Measurements from ENCODE around the gene ZNF304.

- TF ChIP-seq POLR2AphosphoS5 (IDR thresholded peaks at IDR 0.05; ENCODE audit: low read depth, low read length), result no peak
- TF ChIP-seq SIN3A (IDR thresholded peaks at IDR 0.05; ENCODE audit: borderline replicate concordance, insufficient read depth, low read length), result no peak
- TF ChIP-seq TAF1 (IDR thresholded peaks at IDR 0.05; ENCODE audit: borderline replicate concordance, insufficient read depth, low read length), result no peak
- TF ChIP-seq FOXP2 (optimal IDR thresholded peaks at IDR 0.05; ENCODE audit: borderline replicate concordance, extremely low read depth, extremely low read length, insufficient read depth), result no peak
- TF ChIP-seq, protein P1, sequence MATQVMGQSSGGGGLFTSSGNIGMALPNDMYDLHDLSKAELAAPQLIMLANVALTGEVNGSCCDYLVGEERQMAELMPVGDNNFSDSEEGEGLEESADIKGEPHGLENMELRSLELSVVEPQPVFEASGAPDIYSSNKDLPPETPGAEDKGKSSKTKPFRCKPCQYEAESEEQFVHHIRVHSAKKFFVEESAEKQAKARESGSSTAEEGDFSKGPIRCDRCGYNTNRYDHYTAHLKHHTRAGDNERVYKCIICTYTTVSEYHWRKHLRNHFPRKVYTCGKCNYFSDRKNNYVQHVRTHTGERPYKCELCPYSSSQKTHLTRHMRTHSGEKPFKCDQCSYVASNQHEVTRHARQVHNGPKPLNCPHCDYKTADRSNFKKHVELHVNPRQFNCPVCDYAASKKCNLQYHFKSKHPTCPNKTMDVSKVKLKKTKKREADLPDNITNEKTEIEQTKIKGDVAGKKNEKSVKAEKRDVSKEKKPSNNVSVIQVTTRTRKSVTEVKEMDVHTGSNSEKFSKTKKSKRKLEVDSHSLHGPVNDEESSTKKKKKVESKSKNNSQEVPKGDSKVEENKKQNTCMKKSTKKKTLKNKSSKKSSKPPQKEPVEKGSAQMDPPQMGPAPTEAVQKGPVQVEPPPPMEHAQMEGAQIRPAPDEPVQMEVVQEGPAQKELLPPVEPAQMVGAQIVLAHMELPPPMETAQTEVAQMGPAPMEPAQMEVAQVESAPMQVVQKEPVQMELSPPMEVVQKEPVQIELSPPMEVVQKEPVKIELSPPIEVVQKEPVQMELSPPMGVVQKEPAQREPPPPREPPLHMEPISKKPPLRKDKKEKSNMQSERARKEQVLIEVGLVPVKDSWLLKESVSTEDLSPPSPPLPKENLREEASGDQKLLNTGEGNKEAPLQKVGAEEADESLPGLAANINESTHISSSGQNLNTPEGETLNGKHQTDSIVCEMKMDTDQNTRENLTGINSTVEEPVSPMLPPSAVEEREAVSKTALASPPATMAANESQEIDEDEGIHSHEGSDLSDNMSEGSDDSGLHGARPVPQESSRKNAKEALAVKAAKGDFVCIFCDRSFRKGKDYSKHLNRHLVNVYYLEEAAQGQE (IDR thresholded peaks at IDR 0.05; ENCODE audit: insufficient read depth in 1 of 2, low read depth in 2 of 2, low read length in 2 of 2), result no peak
Observed at GRCh38 chr19:57395710-57396109, 44.6 kb downstream of the ZNF304 start.
